SW480 (cell line): Measurements from ENCODE around the gene FBXW10.
"Not testable (repeated sequence)": the region's sequence is repeated elsewhere in the genome, so short reads cannot be mapped to it uniquely, and the experiment has no call there.

Experiments used
- DNase-seq: peaks from one replicate; pipeline ENCODE4 v3.0.0-alpha.2; 2016; ENCODE audit warnings: low spot score

FBXW10 gene

GRCh38 chr17:18750242-18750641, 6.4 kb downstream of the FBXW10 start:
- DNase-seq = not testable (repeated sequence)

GRCh38 chr17:18753829-18754409, 10.1 kb downstream of the FBXW10 start:
- not testable (repeated sequence) for DNase-seq

- DNase-seq = not testable (repeated sequence)
Observed at GRCh38 chr17:18755969-18756368, 12.1 kb downstream of the FBXW10 start.

- DNase-seq = not testable (repeated sequence)
Observed at GRCh38 chr17:18757368-18758044, 13.7 kb downstream of the FBXW10 start.

GRCh38 chr17:18758344-18758743, 14.5 kb downstream of the FBXW10 start:
- not testable (repeated sequence) for DNase-seq

- DNase-seq = not testable (repeated sequence)
Observed at GRCh38 chr17:18760221-18760620, 16.4 kb downstream of the FBXW10 start.

GRCh38 chr17:18770572-18770971, 26.7 kb downstream of the FBXW10 start:
- DNase-seq = not testable (repeated sequence)

- not testable (repeated sequence) for DNase-seq
Observed at GRCh38 chr17:18771066-18771465, 27.2 kb downstream of the FBXW10 start.

GRCh38 chr17:18772471-18772870, 28.6 kb downstream of the FBXW10 start:
- no peak for DNase-seq

GRCh38 chr17:18780991-18781718, 37.3 kb downstream of the FBXW10 start, which contains the start of gene TVP23B:
TSS of gene TVP23B (plus strand) at chr17:18781183. CDS start at chr17:18781294, 111 bp downstream.
- DNase-seq = peak; percentile 95

- DNase-seq = not testable (repeated sequence)
Observed at GRCh38 chr17:18781805-18782204, 38.0 kb downstream of the FBXW10 start.

GRCh38 chr17:18785933-18786332, 42.1 kb downstream of the FBXW10 start:
- not testable (repeated sequence) for DNase-seq

- DNase-seq = not testable (repeated sequence)
Observed at GRCh38 chr17:18786890-18787289, 43.0 kb downstream of the FBXW10 start.

- not testable (repeated sequence) for DNase-seq
Observed at GRCh38 chr17:18791402-18791801, 47.5 kb downstream of the FBXW10 start.

GRCh38 chr17:18794841-18795240, 51.0 kb downstream of the FBXW10 start:
- DNase-seq = not testable (repeated sequence)

GRCh38 chr17:18796887-18797286, 53.0 kb downstream of the FBXW10 start:
- DNase-seq = not testable (repeated sequence)

- DNase-seq = not testable (repeated sequence)
Observed at GRCh38 chr17:18803458-18804245, 59.8 kb downstream of the FBXW10 start.

- DNase-seq = not testable (repeated sequence)
Observed at GRCh38 chr17:18815924-18816323, 72.1 kb downstream of the FBXW10 start.

- DNase-seq = peak; percentile 63
Observed at GRCh38 chr17:18816489-18817371, 72.9 kb downstream of the FBXW10 start.

- DNase-seq = not testable (repeated sequence)
Observed at GRCh38 chr17:18821430-18821829, 77.6 kb downstream of the FBXW10 start.

- not testable (repeated sequence) for DNase-seq
Observed at GRCh38 chr17:18827613-18828012, 83.8 kb downstream of the FBXW10 start.
